SK-N-SH (cell line): ENCODE measurements around the gene LRMDA. TPM values are rescaled to one million over a fixed set of nuclear protein-coding genes. Genes with fewer than 3 reads are reported as not detected.

ENCODE experiments used
- CTCF ChIP-seq: fragments of 200-600 bp; sonication (generic); IDR thresholded peaks from 2 replicates; pipeline ENCODE4 v1.6.1; 2017; ENCODE audit warnings: antibody characterized with exemption, mild to moderate bottlenecking, moderate library complexity
- EZH2phosphoT487 ChIP-seq: fragments of 200-600 bp; sonication (generic); IDR thresholded peaks from 2 replicates; pipeline ENCODE4 v1.6.1; 2017; ENCODE audit warnings: low read depth, mixed run types, mild to moderate bottlenecking, antibody characterized with exemption, moderate library complexity, borderline replicate concordance
- FOSL2 ChIP-seq: IDR thresholded peaks from 2 replicates; pipeline ENCODE4 v1.4.0; 2012; ENCODE audit warnings: low read depth, mild to moderate bottlenecking, moderate library complexity, borderline replicate concordance
- FOXJ3 ChIP-seq: sonication (generic); formaldehyde crosslinking; IDR thresholded peaks from 2 replicates; pipeline ENCODE4 v1.5.1; 2020; ENCODE audit warnings: mild to moderate bottlenecking, missing genetic modification reagents
- FOXM1 ChIP-seq: IDR thresholded peaks from 2 replicates; pipeline ENCODE4 v1.4.0; 2012; ENCODE audit warnings: low read depth, mild to moderate bottlenecking
- GABPA ChIP-seq: IDR thresholded peaks from 2 replicates; pipeline ENCODE4 v1.4.0; 2012; ENCODE audit warnings: low read depth, mild to moderate bottlenecking
- GATA2 ChIP-seq: sonication (generic); formaldehyde crosslinking; IDR thresholded peaks from 2 replicates; pipeline ENCODE4 v1.5.0; 2020; ENCODE audit warnings: mild to moderate bottlenecking, missing genetic modification reagents
- IRF3 ChIP-seq: fragments of 150-350 bp; IDR thresholded peaks from 2 replicates; pipeline ENCODE4 v1.6.1; 2016; ENCODE audit warnings: mild to moderate bottlenecking, low read depth, low read length
- MEF2A ChIP-seq: IDR thresholded peaks from 2 replicates; pipeline ENCODE4 v1.4.0; 2012; ENCODE audit warnings: low read depth, borderline replicate concordance
- MXI1 ChIP-seq: IDR thresholded peaks from 2 replicates; pipeline ENCODE4 v1.6.1; 2012; ENCODE audit warnings: mild to moderate bottlenecking, low read depth, low read length, improper control_type of control experiment
- NFIC ChIP-seq: IDR thresholded peaks from 2 replicates; pipeline ENCODE4 v1.4.0; 2012; ENCODE audit warnings: borderline replicate concordance
- NRF1 ChIP-seq: IDR thresholded peaks from 2 replicates; pipeline ENCODE4 v1.6.1; 2012; ENCODE audit warnings: low read depth, mild to moderate bottlenecking, low read length
- RAD21 ChIP-seq: IDR thresholded peaks from 2 replicates; pipeline ENCODE4 v1.6.1; 2012; ENCODE audit warnings: mild to moderate bottlenecking, low read length
- RXRA ChIP-seq: IDR thresholded peaks from 2 replicates; pipeline ENCODE4 v1.4.0; 2012; ENCODE audit warnings: low read depth, mild to moderate bottlenecking, borderline replicate concordance
- SIN3A ChIP-seq: IDR thresholded peaks from 2 replicates; pipeline ENCODE4 v1.6.1; 2012; ENCODE audit warnings: low read depth, mild to moderate bottlenecking, low read length, moderate library complexity, borderline replicate concordance
- TAF1 ChIP-seq: IDR thresholded peaks from 2 replicates; pipeline ENCODE4 v1.6.1; 2012; ENCODE audit warnings: low read depth, mild to moderate bottlenecking, low read length, moderate library complexity, borderline replicate concordance
- TCF12 ChIP-seq: IDR thresholded peaks from 2 replicates; pipeline ENCODE4 v1.4.0; 2012
- TEAD4 ChIP-seq: IDR thresholded peaks from 2 replicates; pipeline ENCODE4 v1.4.0; 2012; ENCODE audit warnings: mild to moderate bottlenecking, borderline replicate concordance; ENCODE audit not compliant: insufficient read depth
- USF1 ChIP-seq: IDR thresholded peaks from 2 replicates; pipeline ENCODE4 v1.4.0; 2012; ENCODE audit warnings: low read depth, borderline replicate concordance
- USF2 ChIP-seq: fragments of 150-350 bp; IDR thresholded peaks from 2 replicates; pipeline ENCODE4 v1.6.1; 2017; ENCODE audit warnings: antibody characterized with exemption, low read length, low read depth, borderline replicate concordance
- YY1 ChIP-seq: IDR thresholded peaks from 2 replicates; pipeline ENCODE4 v1.4.0; 2012; ENCODE audit warnings: low read depth, mild to moderate bottlenecking
- polyA plus RNA-seq, 3 experiments: library from polyadenylated mRNA; depleted of rRNA; stranded (reverse); fragments of >200 nt; gene quantifications; 2 replicates each; pipeline ENCODE4 v1.2.3, GENCODE V29; 2012
- TF ChIP-seq, protein P1 (sequence below): IDR thresholded peaks from 2 replicates; pipeline ENCODE4 v1.4.0; 2012; ENCODE audit warnings: low read depth
- TF ChIP-seq, protein P2 (sequence below): IDR thresholded peaks from 2 replicates; pipeline ENCODE4 v1.6.1; 2012; ENCODE audit warnings: mild to moderate bottlenecking, low read depth, low read length, moderate library complexity

The LRMDA gene
- polyA plus RNA-seq, 1 of the 3 experiments (the other 2 are of a cell fraction) = 0.95 TPM

GRCh38 chr10:76430061-76430645 lies 998.7 kb downstream of the LRMDA start (continued):
- TF ChIP-seq USF1 (no peak), CTCF (no peak), TEAD4 (0 out of 2 replicates have a peak, but pooled peaks have one; percentile 27), FOXM1 (no peak), MXI1 (no peak), TCF12 (peak; percentile 54; the same call in 1 of the 2 replicates), USF2 (no peak), RAD21 (no peak), NRF1 (no peak), GABPA (no peak), GATA2 (CRISPR knock-in tag) (no peak), IRF3 (no peak), YY1 (no peak), MEF2A (no peak), TAF1 (no peak), FOSL2 (no peak), EZH2phosphoT487 (no peak), RXRA (0 out of 2 replicates have a peak, but pooled peaks have one; percentile 24), SIN3A (no peak), NFIC (no peak), FOXJ3 (no peak)
- TF ChIP-seq, protein P1, sequence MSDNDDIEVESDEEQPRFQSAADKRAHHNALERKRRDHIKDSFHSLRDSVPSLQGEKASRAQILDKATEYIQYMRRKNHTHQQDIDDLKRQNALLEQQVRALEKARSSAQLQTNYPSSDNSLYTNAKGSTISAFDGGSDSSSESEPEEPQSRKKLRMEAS = no peak
- TF ChIP-seq, protein P2, sequence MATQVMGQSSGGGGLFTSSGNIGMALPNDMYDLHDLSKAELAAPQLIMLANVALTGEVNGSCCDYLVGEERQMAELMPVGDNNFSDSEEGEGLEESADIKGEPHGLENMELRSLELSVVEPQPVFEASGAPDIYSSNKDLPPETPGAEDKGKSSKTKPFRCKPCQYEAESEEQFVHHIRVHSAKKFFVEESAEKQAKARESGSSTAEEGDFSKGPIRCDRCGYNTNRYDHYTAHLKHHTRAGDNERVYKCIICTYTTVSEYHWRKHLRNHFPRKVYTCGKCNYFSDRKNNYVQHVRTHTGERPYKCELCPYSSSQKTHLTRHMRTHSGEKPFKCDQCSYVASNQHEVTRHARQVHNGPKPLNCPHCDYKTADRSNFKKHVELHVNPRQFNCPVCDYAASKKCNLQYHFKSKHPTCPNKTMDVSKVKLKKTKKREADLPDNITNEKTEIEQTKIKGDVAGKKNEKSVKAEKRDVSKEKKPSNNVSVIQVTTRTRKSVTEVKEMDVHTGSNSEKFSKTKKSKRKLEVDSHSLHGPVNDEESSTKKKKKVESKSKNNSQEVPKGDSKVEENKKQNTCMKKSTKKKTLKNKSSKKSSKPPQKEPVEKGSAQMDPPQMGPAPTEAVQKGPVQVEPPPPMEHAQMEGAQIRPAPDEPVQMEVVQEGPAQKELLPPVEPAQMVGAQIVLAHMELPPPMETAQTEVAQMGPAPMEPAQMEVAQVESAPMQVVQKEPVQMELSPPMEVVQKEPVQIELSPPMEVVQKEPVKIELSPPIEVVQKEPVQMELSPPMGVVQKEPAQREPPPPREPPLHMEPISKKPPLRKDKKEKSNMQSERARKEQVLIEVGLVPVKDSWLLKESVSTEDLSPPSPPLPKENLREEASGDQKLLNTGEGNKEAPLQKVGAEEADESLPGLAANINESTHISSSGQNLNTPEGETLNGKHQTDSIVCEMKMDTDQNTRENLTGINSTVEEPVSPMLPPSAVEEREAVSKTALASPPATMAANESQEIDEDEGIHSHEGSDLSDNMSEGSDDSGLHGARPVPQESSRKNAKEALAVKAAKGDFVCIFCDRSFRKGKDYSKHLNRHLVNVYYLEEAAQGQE = no peak
- TF ChIP-seq, all 33 proteins: peak for 6
